ENCODE results near the gene BBC3. TPM values are rescaled to one million over a fixed set of nuclear protein-coding genes. Genes with fewer than 3 reads are reported as not detected.

BBC3 gene
- polyA plus RNA-seq, 1 experiment = 3.6 TPM

GRCh38 chr19:47195434-47195833 lies 35.6 kb downstream of the BBC3 start:
- ChIA-PET CTCF (no interaction called here), POLR2A (no interaction called here)
- no peak overlapping the region for H3K4me3 ChIP-seq (ENCODE audit: low read depth, low read length)
- H3K27ac ChIP-seq (ENCODE audit: low read depth, low read length) = no peak overlapping the region
- H3K9me3 ChIP-seq (ENCODE audit: control insufficient read depth, insufficient read depth, low read length) = no peaks in the 10 kb centered on the region
- no peak for TF ChIP-seq CTCF (IDR thresholded peaks at IDR 0.05; ENCODE audit: low read depth, low read length)
- DNase-seq (ENCODE audit: low read depth, low spot score) = no peak
- H3K27me3 ChIP-seq (ENCODE audit: control insufficient read depth, insufficient read depth, low read length) = no peaks in the 10 kb centered on the region

GRCh38 chr19:47190167-47190727 lies 40.8 kb downstream of the BBC3 start:
- ChIA-PET CTCF (interaction anchor here (0.9 to 2.2 kb wide), 4 partner anchors 20 to 54 kb away, joined by 3 to 8 read pairs (median 5); no protein-coding TSS in a partner anchor), POLR2A (interaction anchor here (0.6 to 1.5 kb wide), 3 partner anchors 9 to 20 kb away, joined by 3 to 5 read pairs (median 4); no protein-coding TSS in a partner anchor)
- no peak overlapping the region for H3K4me3 ChIP-seq (ENCODE audit: low read depth, low read length)
- H3K27me3 ChIP-seq (ENCODE audit: control insufficient read depth, insufficient read depth, low read length) = no peaks in the 10 kb centered on the region
- DNase-seq (ENCODE audit: low read depth, low spot score) = no peak
- no peak for TF ChIP-seq CTCF (IDR thresholded peaks at IDR 0.05; ENCODE audit: low read depth, low read length)
- no peaks in the 10 kb centered on the region for H3K9me3 ChIP-seq (ENCODE audit: control insufficient read depth, insufficient read depth, low read length)
- peak overlapping the region; percentile 77 for H3K27ac ChIP-seq (ENCODE audit: low read depth, low read length)

- Histone ChIP-seq H3K27ac (ENCODE audit: low read depth, low read length) (peak overlapping the region; percentile 21), H3K27me3 (ENCODE audit: control insufficient read depth, insufficient read depth, low read length) (no peaks in the 10 kb centered on the region), H3K4me3 (ENCODE audit: low read depth, low read length) (no peak overlapping the region), H3K9me3 (ENCODE audit: control insufficient read depth, insufficient read depth, low read length) (no peaks in the 10 kb centered on the region)
- POLR2A ChIA-PET = interaction anchor here (0.7 kb wide), 1 partner anchor 52 kb away, joined by 3 read pairs; no protein-coding TSS in a partner anchor
- DNase-seq (ENCODE audit: low read depth, low spot score) = no peak
- TF ChIP-seq CTCF (IDR thresholded peaks at IDR 0.05; ENCODE audit: low read depth, low read length) = no peak
- CTCF ChIA-PET = interaction anchor here (0.8 to 1.1 kb wide), 2 partner anchors 22 to 59 kb away, joined by 4 to 5 read pairs; no protein-coding TSS in a partner anchor
Observed at GRCh38 chr19:47188507-47189033, 42.4 kb downstream of the BBC3 start.

- Histone ChIP-seq H3K27me3 (ENCODE audit: control insufficient read depth, insufficient read depth, low read length) (no peaks in the 10 kb centered on the region), H3K9me3 (ENCODE audit: control insufficient read depth, insufficient read depth, low read length) (no peaks in the 10 kb centered on the region), H3K27ac (ENCODE audit: low read depth, low read length) (no peak overlapping the region), H3K4me3 (ENCODE audit: low read depth, low read length) (no peak overlapping the region)
- no peak for TF ChIP-seq CTCF (IDR thresholded peaks at IDR 0.05; ENCODE audit: low read depth, low read length)
- ChIA-PET POLR2A (no interaction called here), CTCF (interaction anchor here (0.8 to 1.1 kb wide), 2 partner anchors 23 to 60 kb away, joined by 4 to 5 read pairs; no protein-coding TSS in a partner anchor)
- no peak for DNase-seq (ENCODE audit: low read depth, low spot score)
Observed at GRCh38 chr19:47187797-47188196, 43.2 kb downstream of the BBC3 start.

- no peak for DNase-seq (ENCODE audit: low read depth, low spot score)
- Histone ChIP-seq H3K27ac (ENCODE audit: low read depth, low read length) (no peak overlapping the region), H3K9me3 (ENCODE audit: control insufficient read depth, insufficient read depth, low read length) (no peaks in the 10 kb centered on the region), H3K4me3 (ENCODE audit: low read depth, low read length) (no peak overlapping the region), H3K27me3 (ENCODE audit: control insufficient read depth, insufficient read depth, low read length) (no peaks in the 10 kb centered on the region)
- POLR2A ChIA-PET = no interaction called here
- CTCF ChIA-PET = interaction anchor here (0.6 to 1.7 kb wide), 5 partner anchors 23 to 59 kb away, joined by 3 to 6 read pairs (median 4); no protein-coding TSS in a partner anchor
- no peak for TF ChIP-seq CTCF (IDR thresholded peaks at IDR 0.05; ENCODE audit: low read depth, low read length)
Observed at GRCh38 chr19:47187335-47187655, 43.7 kb downstream of the BBC3 start.
